ENCODE results near the gene RNF208. TPM values are rescaled to one million over a fixed set of nuclear protein-coding genes. Genes with fewer than 3 reads are reported as not detected.
A peak's percentile ranks its signal among the peaks of the same experiment; 100 is the strongest.

RNF208 gene
- polyA plus RNA-seq, 1 donor (not counting 4 experiments of a cell fraction or from before 2014, with no cell fraction given): not detected

GRCh38 chr9:137187386-137187785, 34.7 kb downstream of the RNF208 start:
- peak overlapping the region; percentile 92 for H3K9ac ChIP-seq (ENCODE audit: control insufficient read depth, extremely low read depth, insufficient read depth, low read length)

GRCh38 chr9:137186385-137186784, 35.7 kb downstream of the RNF208 start:
- peaks cover 23% of the 10 kb centered on the region for H3K4me1 ChIP-seq (ENCODE audit: control insufficient read depth, extremely low read depth, insufficient read depth, low read length)
- no peaks in the 10 kb centered on the region for H3K9me1 ChIP-seq (ENCODE audit: control insufficient read depth, extremely low read depth, insufficient read depth, low read length)
- H3K9ac ChIP-seq (ENCODE audit: control insufficient read depth, extremely low read depth, insufficient read depth, low read length): no peak overlapping the region
- no peaks in the 10 kb centered on the region for H3K27me3 ChIP-seq (ENCODE audit: control insufficient read depth, extremely low read depth, insufficient read depth, low read length)
- no peaks in the 10 kb centered on the region for H3K9me3 ChIP-seq (ENCODE audit: control insufficient read depth, low read depth, low read length)
- no peak overlapping the region for H3K4me2 ChIP-seq (ENCODE audit: control insufficient read depth, extremely low read depth, insufficient read depth, low read depth, low read length)
- no peak for FAIRE-seq
- H3K79me2 ChIP-seq (ENCODE audit: control insufficient read depth, insufficient read depth, low read length): peaks cover 47% of the 10 kb centered on the region
- no peak for DNase-seq (ENCODE audit: low read depth, low spot score)
- dilution Hi-C loops (cut with MboI; ENCODE audit: extremely low pct_ligation_motif_present, low sequenced_read_pairs): no loop called here
- H3K4me3 ChIP-seq (ENCODE audit: control insufficient read depth in 2 of 3, extremely low read depth in 1 of 3, insufficient read depth in 2 of 3, low read depth in 1 of 3, low read length in 3 of 3): no peak overlapping the region
- no peak overlapping the region for H2AFZ ChIP-seq (ENCODE audit: control insufficient read depth, low read length)
- no peaks in the 10 kb centered on the region for H4K20me1 ChIP-seq (ENCODE audit: control insufficient read depth, extremely low read depth, insufficient read depth, low read length)
- peaks cover 24 to 25% of the 10 kb centered on the region in 2 experiments for H3K36me3 ChIP-seq (ENCODE audit: control insufficient read depth in 2 of 2, extremely low read depth in 1 of 2, insufficient read depth in 2 of 2, low read length in 2 of 2)
- no peak overlapping the region for H3K27ac ChIP-seq (ENCODE audit: control insufficient read depth, insufficient read depth, low read length)
- TF ChIP-seq, protein P1, sequence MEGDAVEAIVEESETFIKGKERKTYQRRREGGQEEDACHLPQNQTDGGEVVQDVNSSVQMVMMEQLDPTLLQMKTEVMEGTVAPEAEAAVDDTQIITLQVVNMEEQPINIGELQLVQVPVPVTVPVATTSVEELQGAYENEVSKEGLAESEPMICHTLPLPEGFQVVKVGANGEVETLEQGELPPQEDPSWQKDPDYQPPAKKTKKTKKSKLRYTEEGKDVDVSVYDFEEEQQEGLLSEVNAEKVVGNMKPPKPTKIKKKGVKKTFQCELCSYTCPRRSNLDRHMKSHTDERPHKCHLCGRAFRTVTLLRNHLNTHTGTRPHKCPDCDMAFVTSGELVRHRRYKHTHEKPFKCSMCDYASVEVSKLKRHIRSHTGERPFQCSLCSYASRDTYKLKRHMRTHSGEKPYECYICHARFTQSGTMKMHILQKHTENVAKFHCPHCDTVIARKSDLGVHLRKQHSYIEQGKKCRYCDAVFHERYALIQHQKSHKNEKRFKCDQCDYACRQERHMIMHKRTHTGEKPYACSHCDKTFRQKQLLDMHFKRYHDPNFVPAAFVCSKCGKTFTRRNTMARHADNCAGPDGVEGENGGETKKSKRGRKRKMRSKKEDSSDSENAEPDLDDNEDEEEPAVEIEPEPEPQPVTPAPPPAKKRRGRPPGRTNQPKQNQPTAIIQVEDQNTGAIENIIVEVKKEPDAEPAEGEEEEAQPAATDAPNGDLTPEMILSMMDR (optimal IDR thresholded peaks at IDR 0.05 in 1 of 3, IDR thresholded peaks at IDR 0.05 in 1 of 3, conservative IDR thresholded peaks at IDR 0.05 in 1 of 3; ENCODE audit: extremely low read depth in 1 of 3, insufficient read depth in 2 of 3, low read length in 3 of 3): no peak
- TF ChIP-seq EZH2 (IDR thresholded peaks at IDR 0.05; ENCODE audit: low read length): no peak

More at GRCh38 chr9:137187386-137187785, 34.7 kb downstream of the RNF208 start:
- Histone ChIP-seq H3K27me3 (ENCODE audit: control insufficient read depth, extremely low read depth, insufficient read depth, low read length) (no peaks in the 10 kb centered on the region), H3K4me3 (ENCODE audit: control insufficient read depth in 2 of 3, extremely low read depth in 1 of 3, insufficient read depth in 2 of 3, low read depth in 1 of 3, low read length in 3 of 3) (peak overlapping the region; percentile 88 to 96 (median 90)), H3K4me2 (ENCODE audit: control insufficient read depth, extremely low read depth, insufficient read depth, low read depth, low read length) (peak overlapping the region; percentile 97), H2AFZ (ENCODE audit: control insufficient read depth, low read length) (no peak overlapping the region), H3K36me3 (ENCODE audit: control insufficient read depth in 2 of 2, extremely low read depth in 1 of 2, insufficient read depth in 2 of 2, low read length in 2 of 2) (peaks cover 23 to 28% of the 10 kb centered on the region in 2 experiments), H3K9me1 (ENCODE audit: control insufficient read depth, extremely low read depth, insufficient read depth, low read length) (no peaks in the 10 kb centered on the region), H3K27ac (ENCODE audit: control insufficient read depth, insufficient read depth, low read length) (peak overlapping the region; percentile 89), H3K79me2 (ENCODE audit: control insufficient read depth, insufficient read depth, low read length) (peaks cover 47% of the 10 kb centered on the region), H3K4me1 (ENCODE audit: control insufficient read depth, extremely low read depth, insufficient read depth, low read length) (peaks cover 23% of the 10 kb centered on the region), H3K9me3 (ENCODE audit: control insufficient read depth, low read depth, low read length) (no peaks in the 10 kb centered on the region), H4K20me1 (ENCODE audit: control insufficient read depth, extremely low read depth, insufficient read depth, low read length) (no peaks in the 10 kb centered on the region)
- FAIRE-seq (no peak), DNase-seq (ENCODE audit: low read depth, low spot score) (no peak)
- dilution Hi-C loops (cut with MboI; ENCODE audit: extremely low pct_ligation_motif_present, low sequenced_read_pairs): no loop called here
- TF ChIP-seq, protein P1 (optimal IDR thresholded peaks at IDR 0.05 in 1 of 3, IDR thresholded peaks at IDR 0.05 in 1 of 3, conservative IDR thresholded peaks at IDR 0.05 in 1 of 3; ENCODE audit: extremely low read depth in 1 of 3, insufficient read depth in 2 of 3, low read length in 3 of 3): no peak
- TF ChIP-seq EZH2 (IDR thresholded peaks at IDR 0.05; ENCODE audit: low read length): no peak
